Neural cell (in vitro differentiated cells): ENCODE results near the gene DDX41. TPM values are rescaled to one million over a fixed set of nuclear protein-coding genes. Genes with fewer than 3 reads are reported as not detected.

Experiments
- H2AFZ ChIP-seq: fragments of 200-600, 300-800 bp; sonication (generic), shearing (Covaris generic); 2 replicates; pipeline ENCODE4 v1.6.0; 2014; ENCODE audit warnings: low read depth, mild to moderate bottlenecking, antibody characterized with exemption, low read length, moderate library complexity
- H3F3A ChIP-seq: fragments of 200-600 bp; shearing (Covaris generic); 2 replicates; pipeline ENCODE4 v1.6.1; 2016; ENCODE audit warnings: mild to moderate bottlenecking, moderate library complexity, mixed read lengths, antibody characterized with exemption, low read length; ENCODE audit not compliant: insufficient read depth, poor library complexity, severe bottlenecking
- H3K27ac ChIP-seq: fragments of 200-600, 300-800 bp; sonication (generic), shearing (Covaris generic); 2 replicates; pipeline ENCODE4 v1.5.1; 2014; ENCODE audit warnings: mild to moderate bottlenecking, low read length, moderate library complexity
- H3K27me3 ChIP-seq: fragments of 300-800, 200-600 bp; sonication (generic), shearing (Covaris generic); 2 replicates; pipeline ENCODE4 v1.6.0; 2014; ENCODE audit warnings: mild to moderate bottlenecking, low read depth, low read length, moderate library complexity; ENCODE audit not compliant: insufficient read depth
- H3K36me3 ChIP-seq: fragments of 300-800, 200-600 bp; sonication (generic), shearing (Covaris generic); 2 replicates; pipeline ENCODE4 v1.5.1; 2014; ENCODE audit warnings: mild to moderate bottlenecking, antibody characterized with exemption, low read length, moderate library complexity; ENCODE audit not compliant: insufficient read depth
- H3K4me2 ChIP-seq: fragments of 300-800, 200-600 bp; sonication (generic), shearing (Covaris generic); 2 replicates; pipeline ENCODE4 v1.6.0; 2014; ENCODE audit warnings: mild to moderate bottlenecking, low read length
- H3K4me3 ChIP-seq: fragments of 300-800, 200-600 bp; sonication (generic), shearing (Covaris generic); 2 replicates; pipeline ENCODE4 v1.5.1; 2014; ENCODE audit warnings: mild to moderate bottlenecking, low read length, moderate library complexity
- H3K79me2 ChIP-seq: fragments of 200-600 bp; shearing (Covaris generic); replicated peaks from 2 replicates; pipeline ENCODE4 v1.6.0; 2014; ENCODE audit warnings: mild to moderate bottlenecking, low read length, moderate library complexity; ENCODE audit not compliant: insufficient read depth
- H3K9ac ChIP-seq: fragments of 300-800, 200-600 bp; sonication (generic), shearing (Covaris generic); 2 replicates; pipeline ENCODE4 v1.6.1; 2016; ENCODE audit warnings: mild to moderate bottlenecking, low read length, mixed read lengths
- H3K9me2 ChIP-seq: fragments of 200-600 bp; shearing (Covaris generic); 2 replicates; pipeline ENCODE4 v1.6.1; 2016; ENCODE audit warnings: mild to moderate bottlenecking, low read length, mixed read lengths; ENCODE audit not compliant: insufficient read depth
- H3K9me3 ChIP-seq: fragments of 200-600, 300-800 bp; sonication (generic), shearing (Covaris generic); 2 replicates; pipeline ENCODE4 v1.6.1; 2016; ENCODE audit warnings: mild to moderate bottlenecking, mixed run types, low read length, moderate library complexity, mixed read lengths
- H4K20me1 ChIP-seq: fragments of 200-600 bp; shearing (Covaris generic); 2 replicates; pipeline ENCODE4 v1.6.1; 2016; ENCODE audit warnings: mild to moderate bottlenecking, mixed run types; ENCODE audit not compliant: insufficient read depth
- CTCF ChIP-seq: fragments of 450-650 bp; IDR thresholded peaks from 2 replicates; pipeline ENCODE4 v1.5.1; 2014; ENCODE audit warnings: antibody characterized with exemption, mild to moderate bottlenecking, moderate library complexity; ENCODE audit not compliant: poor library complexity, severe bottlenecking
- EP300 ChIP-seq: fragments of 450-650 bp; conservative IDR thresholded peaks from 2 replicates; pipeline ENCODE4 v1.6.1; 2014; ENCODE audit warnings: antibody characterized with exemption, mild to moderate bottlenecking, moderate library complexity; ENCODE audit not compliant: poor library complexity, severe bottlenecking
- EZH2 ChIP-seq: fragments of 200-600, 300-800 bp; shearing (Covaris generic), sonication (generic); IDR thresholded peaks from 2 replicates; pipeline ENCODE4 v1.6.1; 2014; ENCODE audit warnings: antibody characterized with exemption, low read length, borderline replicate concordance, mild to moderate bottlenecking; ENCODE audit not compliant: insufficient read depth, poor library complexity, severe bottlenecking
- MXI1 ChIP-seq: fragments of 450-650 bp; conservative IDR thresholded peaks from 2 replicates; pipeline ENCODE4 v1.6.1; 2014; ENCODE audit warnings: antibody characterized with exemption, mild to moderate bottlenecking; ENCODE audit not compliant: poor library complexity, severe bottlenecking
- POLR2AphosphoS5 ChIP-seq: IDR thresholded peaks from 2 replicates; pipeline ENCODE4 v1.6.1; 2012
- RAD21 ChIP-seq: fragments of 450-650 bp; conservative IDR thresholded peaks from 2 replicates; pipeline ENCODE4 v1.6.1; 2014; ENCODE audit warnings: antibody characterized with exemption, mild to moderate bottlenecking, moderate library complexity
- REST ChIP-seq: IDR thresholded peaks from 2 replicates; pipeline ENCODE4 v1.6.1; 2012; ENCODE audit warnings: borderline replicate concordance
- SMC3 ChIP-seq: fragments of 450-650 bp; conservative IDR thresholded peaks from 2 replicates; pipeline ENCODE4 v1.6.1; 2014; ENCODE audit warnings: antibody characterized with exemption, mild to moderate bottlenecking, moderate library complexity; ENCODE audit not compliant: poor library complexity
- TAF1 ChIP-seq: IDR thresholded peaks from 2 replicates; pipeline ENCODE4 v1.6.1; 2012; ENCODE audit warnings: low read depth
- polyA plus RNA-seq: library from polyadenylated mRNA; depleted of rRNA; stranded (reverse); fragments of >200 nt; gene quantifications from 2 replicates; pipeline ENCODE4 v1.2.3, GENCODE V29; 2014

DDX41 gene
- polyA plus RNA-seq, 1 donor from 2014 or later: 113 TPM

DNA sequence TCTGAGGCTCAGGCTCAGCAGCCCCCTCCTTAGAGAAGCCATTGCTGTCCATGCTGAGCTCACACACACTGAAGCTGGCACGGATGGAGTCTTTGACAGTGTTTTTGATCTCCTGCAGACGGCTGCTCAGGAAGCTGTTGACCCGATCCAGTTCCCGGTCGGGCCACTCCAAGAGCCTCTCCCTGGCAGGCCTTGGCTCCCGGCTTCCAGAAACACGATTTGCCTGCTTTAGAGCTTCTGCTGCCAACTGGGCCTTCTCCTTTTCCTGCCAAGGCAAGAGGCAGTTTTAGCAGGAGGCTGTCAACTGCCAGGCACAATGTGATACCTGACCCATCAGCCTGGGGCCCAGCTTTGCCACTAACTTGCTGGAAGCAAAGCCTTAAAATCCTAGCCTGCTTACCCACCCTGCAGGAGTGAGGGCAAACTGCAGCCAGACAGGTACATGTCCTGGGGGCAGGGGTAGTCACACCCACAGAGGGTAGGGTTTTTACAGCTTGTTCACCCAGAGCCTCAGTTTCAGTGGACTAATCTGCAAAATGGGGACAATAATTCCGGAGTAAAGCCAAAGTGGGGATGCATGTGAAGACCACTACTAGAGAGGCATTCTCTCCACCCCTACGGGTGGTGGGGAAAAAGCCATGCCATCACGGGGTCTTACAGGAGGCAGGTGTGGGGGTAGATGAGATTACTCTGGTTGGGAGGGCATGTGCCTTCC, 8.3 kb upstream of the DDX41 start:
- Histone ChIP-seq H3K36me3 (no peaks in the 10 kb centered on the region), H3K27ac (no peak overlapping the region), H3F3A (no peaks in the 10 kb centered on the region), H3K9me3 (no peaks in the 10 kb centered on the region), H3K4me2 (no peak overlapping the region), H2AFZ (no peak overlapping the region), H3K27me3 (no peaks in the 10 kb centered on the region), H3K9ac (no peak overlapping the region), H4K20me1 (no peaks in the 10 kb centered on the region), H3K4me3 (no peak overlapping the region), H3K79me2 (no peaks in the 10 kb centered on the region), H3K9me2 (no peaks in the 10 kb centered on the region)
- TF ChIP-seq TAF1: no peak
- TF ChIP-seq EP300: no peak
- TF ChIP-seq POLR2AphosphoS5: no peak
- no peak for TF ChIP-seq REST

DNA sequence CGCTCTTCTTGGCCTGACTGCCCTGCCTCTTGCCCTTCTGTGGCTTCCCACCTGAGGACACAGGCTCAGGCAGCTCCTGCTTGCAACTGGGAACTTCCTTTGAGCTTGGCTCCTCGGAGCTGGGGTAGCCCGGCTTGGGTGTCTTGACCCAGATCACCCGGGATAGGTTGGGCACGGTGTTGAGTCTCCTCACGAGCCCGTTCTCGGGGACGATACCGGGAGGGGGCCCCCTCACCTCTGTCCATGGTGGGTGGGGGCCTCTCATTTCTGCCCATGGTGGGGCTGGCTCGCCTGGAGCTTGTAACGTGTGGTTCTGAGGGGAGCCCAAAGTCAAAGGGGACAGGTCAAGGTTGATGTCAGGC, 7.8 kb upstream of the DDX41 start:
- Histone ChIP-seq H3K27ac (no peak overlapping the region), H2AFZ (no peak overlapping the region), H3K4me2 (no peak overlapping the region), H3K4me3 (no peak overlapping the region), H3K36me3 (no peaks in the 10 kb centered on the region), H3K9me3 (no peaks in the 10 kb centered on the region), H3K27me3 (no peaks in the 10 kb centered on the region), H3K9me2 (no peaks in the 10 kb centered on the region), H4K20me1 (no peaks in the 10 kb centered on the region), H3F3A (no peaks in the 10 kb centered on the region), H3K79me2 (no peaks in the 10 kb centered on the region), H3K9ac (no peak overlapping the region)
- TF ChIP-seq EZH2: no peak
- no peak for TF ChIP-seq MXI1
- TF ChIP-seq TAF1: no peak

- Histone ChIP-seq H2AFZ (no peak overlapping the region), H4K20me1 (no peaks in the 10 kb centered on the region), H3K79me2 (no peaks in the 10 kb centered on the region), H3F3A (no peaks in the 10 kb centered on the region), H3K36me3 (no peaks in the 10 kb centered on the region), H3K9ac (no peak overlapping the region), H3K9me3 (no peaks in the 10 kb centered on the region), H3K27me3 (no peaks in the 10 kb centered on the region), H3K4me3 (no peak overlapping the region), H3K9me2 (no peaks in the 10 kb centered on the region), H3K4me2 (no peak overlapping the region), H3K27ac (no peak overlapping the region)
- no peak for TF ChIP-seq CTCF
- TF ChIP-seq EZH2: no peak
- TF ChIP-seq POLR2AphosphoS5: no peak
- no peak for TF ChIP-seq SMC3
- no peak for TF ChIP-seq REST
- no peak for TF ChIP-seq RAD21
- no peak for TF ChIP-seq TAF1
- no peak for TF ChIP-seq MXI1
- no peak for TF ChIP-seq EP300
These were observed 7.2 kb upstream of the DDX41 start for GRCh38 chr5:177523711-177524538.
